Kidney epithelial cell (primary cell): Measurements from ENCODE around the gene PHB1. TPM values are rescaled to one million over a fixed set of nuclear protein-coding genes. Genes with fewer than 3 reads are reported as not detected.

Source experiments
- DNase-seq: peaks from one replicate; pipeline ENCODE4 v3.0.0-alpha.2; 2010; ENCODE audit warnings: low read depth
- H3K27me3 ChIP-seq: 2 replicates; pipeline ENCODE4 v1.6.0; 2011; ENCODE audit warnings: low read length; ENCODE audit not compliant: control insufficient read depth, insufficient read depth
- H3K36me3 ChIP-seq: 2 replicates; pipeline ENCODE4 v1.5.1; 2011; ENCODE audit warnings: low read length; ENCODE audit not compliant: control insufficient read depth, insufficient read depth
- H3K4me3 ChIP-seq: 2 replicates; pipeline ENCODE4 v1.5.1; 2011; ENCODE audit warnings: low read depth, mild to moderate bottlenecking, control low read depth, low read length
- CTCF ChIP-seq: IDR thresholded peaks from 2 replicates; pipeline ENCODE4 v1.5.1; 2011; ENCODE audit warnings: mild to moderate bottlenecking, moderate library complexity, low read length, control low read depth, inconsistent platforms; ENCODE audit not compliant: insufficient read depth, poor library complexity, severe bottlenecking
- total RNA-seq: library from RNA; depleted of rRNA; stranded (reverse); fragments of >200 nt; gene quantifications from 2 replicates; pipeline ENCODE4 v1.2.3, GENCODE V29; 2015

Gene PHB1
- total RNA-seq, 1 donor from 2014 or later, result 143 TPM

- Histone ChIP-seq H3K4me3 (no peak overlapping the region), H3K27me3 (peaks cover 40% of the 10 kb centered on the region), H3K36me3 (no peaks in the 10 kb centered on the region)
- TF ChIP-seq CTCF, result no peak
- no peak for DNase-seq
Observed at GRCh38 chr17:49438436-49439278, 24.0 kb upstream of the PHB1 start.

- DNase-seq, result no peak
- H3K36me3 ChIP-seq, result no peaks in the 10 kb centered on the region
- H3K27me3 ChIP-seq, result peaks cover 40% of the 10 kb centered on the region
- no peak overlapping the region for H3K4me3 ChIP-seq
- no peak for TF ChIP-seq CTCF
Observed at GRCh38 chr17:49437696-49438435, 23.2 kb upstream of the PHB1 start.

DNA sequence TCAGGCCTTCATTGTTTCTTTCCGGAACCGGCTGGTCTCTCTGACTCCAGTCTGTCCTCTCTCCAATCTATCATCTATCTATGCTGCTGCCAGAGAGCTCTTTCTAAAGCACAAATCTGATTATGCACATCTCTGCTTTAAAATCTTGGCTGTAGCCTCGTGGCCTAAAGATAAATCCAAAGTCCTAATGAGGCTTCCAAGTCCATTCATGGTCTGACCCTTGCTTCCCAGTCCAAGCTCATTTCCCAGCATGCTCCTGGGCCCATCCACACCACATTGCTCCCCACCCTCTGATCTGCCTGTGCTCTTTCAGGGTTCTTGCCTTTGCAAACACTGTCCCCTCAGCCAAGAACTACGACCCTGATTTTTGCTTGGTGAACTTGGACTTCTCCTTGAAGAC is 21.5 kb upstream of the PHB1 start:
- H3K27me3 ChIP-seq, result peaks cover 35% of the 10 kb centered on the region
- H3K4me3 ChIP-seq, result no peak overlapping the region
- TF ChIP-seq CTCF, result no peak
- no peak for DNase-seq
- H3K36me3 ChIP-seq, result no peaks in the 10 kb centered on the region

DNA sequence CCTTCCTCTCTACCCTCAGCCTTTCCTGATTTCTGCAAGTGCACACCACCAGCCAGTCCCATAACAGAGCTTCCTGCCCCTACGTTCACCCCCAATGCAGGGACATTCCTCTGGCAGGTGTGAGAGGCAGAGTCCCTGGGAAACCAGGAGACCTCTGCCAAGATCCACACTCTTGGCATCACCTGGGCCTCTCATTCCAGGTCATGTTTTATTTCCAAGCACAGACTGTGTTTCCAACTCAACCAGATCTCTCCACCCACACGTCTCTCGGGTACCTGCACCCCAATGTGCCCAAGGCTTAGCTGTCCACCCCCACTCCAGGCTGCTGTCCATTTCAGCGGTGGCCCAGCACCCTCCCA is 21.0 kb upstream of the PHB1 start:
- H3K36me3 ChIP-seq, result no peaks in the 10 kb centered on the region
- H3K27me3 ChIP-seq, result peaks cover 35% of the 10 kb centered on the region
- TF ChIP-seq CTCF, result no peak
- DNase-seq, result no peak
- no peak overlapping the region for H3K4me3 ChIP-seq

GRCh38 chr17:49434821-49435670 is 20.4 kb upstream of the PHB1 start:
- Histone ChIP-seq H3K27me3 (peaks cover 34% of the 10 kb centered on the region), H3K36me3 (no peaks in the 10 kb centered on the region), H3K4me3 (no peak overlapping the region)
- no peak for DNase-seq
- peak; percentile 84 for TF ChIP-seq CTCF
